T-helper 1 cell treated with Interleukin-12 subunit alpha and Interleukin-12 subunit beta and Interleukin-4 antibody, amounts not matched to agents 30 ng/mL and 1 ng/mL, for 36 hours (primary cell): Measurements from ENCODE around the gene ANKRD37. TPM values are rescaled to one million over a fixed set of nuclear protein-coding genes. Genes with fewer than 3 reads are reported as not detected.

Experiments
- intact Hi-C: fragments of 100-400 bp; cut with micrococcal nuclease; formaldehyde crosslinking; loops from one replicate; pipeline ENCODE4 v1.15.1; 2024
- total RNA-seq: library from RNA; stranded (reverse); gene quantifications from 2 replicates; pipeline ENCODE4 v1.2.3, GENCODE V29; 2022

The ANKRD37 gene
- total RNA-seq, 1 donor from 2014 or later, result 10.1 TPM

DNA sequence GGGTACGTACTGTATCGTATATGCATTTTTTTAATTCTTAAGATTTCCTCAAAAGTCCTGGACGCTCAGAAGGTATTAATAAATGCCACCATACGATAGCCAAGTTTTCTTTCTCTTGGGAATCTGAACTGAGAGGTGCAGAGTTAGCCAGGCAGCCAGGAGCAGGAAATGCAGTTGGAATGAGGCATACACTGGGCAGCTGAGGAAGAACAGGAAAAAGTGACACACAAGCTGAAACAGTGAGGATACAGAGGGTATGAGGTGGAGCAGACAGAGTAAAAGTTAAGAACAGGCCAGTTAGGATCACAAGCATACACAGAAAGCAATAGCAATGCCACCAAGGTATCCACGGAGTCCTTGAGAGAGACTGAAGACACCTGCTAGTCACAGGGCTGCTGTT is 15.8 kb downstream of the ANKRD37 start:
- intact Hi-C loops, result no loop called here

DNA sequence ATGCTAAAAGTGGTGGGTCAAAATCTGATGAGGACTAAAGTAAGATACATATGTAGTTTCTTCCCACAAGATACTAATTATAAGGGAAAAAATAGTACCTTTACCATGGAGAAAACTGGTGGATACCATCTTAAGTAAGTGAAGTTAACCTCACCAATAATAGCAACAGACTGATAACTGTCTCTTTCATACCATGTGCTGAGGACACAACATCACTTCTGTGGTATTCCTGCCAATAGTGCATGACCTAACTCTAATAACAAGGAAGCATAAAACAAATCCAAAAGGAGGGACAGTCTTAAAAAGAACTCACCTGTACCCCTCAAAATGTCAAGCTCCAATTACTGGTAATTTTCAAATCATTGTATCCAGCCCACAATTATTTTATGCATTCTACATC is 20.3 kb downstream of the ANKRD37 start:
- intact Hi-C loops, result no loop called here

DNA sequence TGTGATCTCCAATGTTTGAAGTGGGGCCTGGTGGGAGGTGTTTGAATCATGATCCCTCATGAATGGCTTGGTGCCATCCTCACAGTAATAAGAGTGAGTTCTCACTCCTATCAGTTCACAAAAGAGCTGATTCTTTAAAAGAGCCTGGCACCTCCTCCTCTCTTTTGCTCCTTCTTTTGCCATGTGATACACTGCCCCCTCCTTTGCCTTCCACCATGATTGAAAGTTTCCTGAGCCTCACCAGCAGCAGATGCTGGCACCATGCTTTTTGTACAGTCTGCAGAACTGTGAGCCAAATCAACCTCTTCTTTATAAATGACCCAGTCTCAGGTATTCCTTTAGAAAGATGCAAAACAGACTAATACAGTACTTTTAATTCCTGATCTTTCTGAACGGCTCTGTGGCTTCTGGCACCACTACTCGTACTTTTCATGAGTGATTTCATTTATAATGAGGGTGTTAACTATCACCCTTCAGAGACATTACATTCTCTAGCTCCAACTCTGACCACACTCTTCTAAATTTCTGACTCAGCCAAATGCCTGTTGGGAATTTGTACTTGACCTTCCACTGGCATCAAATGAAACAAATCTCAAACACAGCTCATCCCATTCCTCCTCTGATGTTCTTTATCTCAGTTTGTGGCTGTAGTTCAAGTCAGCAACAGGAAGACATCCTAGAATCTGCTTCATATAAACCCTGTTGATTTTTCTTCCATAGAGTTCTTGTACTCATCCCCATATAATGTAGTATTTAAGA is 24.9 kb downstream of the ANKRD37 start:
- intact Hi-C loops, result loop anchor here (10.0 kb wide), 1 partner anchor 1977 kb away; the partner anchor contains the start of gene CDKN2AIP

DNA sequence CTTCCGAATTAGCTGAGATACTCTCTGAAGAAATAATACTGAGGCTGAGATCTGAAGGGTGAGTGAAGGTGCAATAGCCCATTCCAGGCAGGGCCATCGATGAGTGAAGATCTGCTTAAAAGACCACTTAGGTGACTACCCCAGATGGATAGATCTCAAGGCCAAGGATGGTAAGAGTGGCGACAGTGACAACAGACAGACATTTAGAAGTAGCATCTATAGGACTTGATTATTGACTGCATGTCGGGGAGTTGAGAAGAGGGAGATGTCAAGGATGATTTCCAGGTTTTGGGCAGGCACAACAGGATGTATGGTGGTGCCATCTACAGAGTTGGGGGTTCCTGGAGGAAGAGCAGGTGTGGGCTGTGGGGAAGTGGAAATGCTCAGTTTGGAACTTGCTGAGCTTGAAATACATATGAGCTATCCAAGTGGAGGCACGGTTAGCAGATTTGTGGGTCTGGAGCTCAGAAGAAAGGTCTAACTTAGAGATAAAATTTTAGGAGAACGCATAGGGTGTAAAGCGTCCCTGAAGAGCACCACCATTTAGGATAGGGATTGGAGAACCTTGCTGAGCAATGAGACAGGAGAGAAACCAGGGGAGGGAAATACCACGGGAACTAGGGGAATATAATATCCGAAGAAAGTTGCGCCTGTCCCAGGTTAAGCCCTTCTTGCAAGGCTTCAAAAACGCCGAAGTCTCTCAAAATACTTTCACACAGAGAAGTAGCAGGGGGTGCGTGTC is 28.4 kb downstream of the ANKRD37 start:
- intact Hi-C loops, result loop anchor here (1.0 to 10.0 kb wide), 11 partner anchors 29 to 1980 kb away; partner anchors contain the start of genes ANKRD37, CCDC110, CDKN2AIP and CENPU

DNA sequence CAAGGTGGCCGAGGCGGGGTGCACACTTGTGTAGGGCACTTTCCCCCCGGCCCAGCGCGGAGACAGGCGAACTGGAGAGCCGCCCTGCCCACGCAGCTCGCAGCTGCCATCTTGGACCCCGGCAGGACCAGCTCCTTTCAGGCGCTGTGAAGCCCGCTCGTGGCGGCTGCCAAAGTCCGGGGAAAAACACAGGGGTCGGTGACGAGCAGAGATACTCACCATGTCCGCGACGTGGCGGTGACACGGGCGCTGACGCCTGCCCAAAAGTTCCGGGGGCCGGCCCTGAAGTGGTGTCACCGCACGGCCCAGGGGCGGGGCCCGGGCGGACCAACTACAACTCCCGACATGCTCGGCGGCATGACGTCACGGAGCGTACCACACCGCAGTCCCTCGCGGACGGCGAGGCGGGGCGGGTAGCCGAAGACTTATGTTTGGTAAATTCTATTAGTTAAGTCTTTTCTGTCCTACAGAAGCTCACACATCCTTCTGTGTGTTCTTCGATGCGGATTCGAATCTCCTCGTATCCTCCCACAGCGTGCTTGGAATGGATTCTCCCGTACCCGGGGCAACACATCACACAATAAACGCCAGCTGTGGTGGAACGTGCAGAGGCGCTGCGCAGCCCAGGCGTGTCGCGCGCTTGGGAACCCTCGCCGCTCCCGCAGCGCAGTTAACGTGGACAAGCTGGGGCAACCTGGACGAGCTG is 29.2 kb downstream of the ANKRD37 start, which contains the start of gene UFSP2:
TSS of gene UFSP2 (minus strand) at position 318 of the 706 bp plus-strand sequence. CDS start at position 222, 96 bp downstream.
- intact Hi-C loops, result loop anchor here (1.0 to 10.0 kb wide), 11 partner anchors 29 to 1981 kb away; partner anchors contain the start of genes ANKRD37, CCDC110, CDKN2AIP and CENPU

DNA sequence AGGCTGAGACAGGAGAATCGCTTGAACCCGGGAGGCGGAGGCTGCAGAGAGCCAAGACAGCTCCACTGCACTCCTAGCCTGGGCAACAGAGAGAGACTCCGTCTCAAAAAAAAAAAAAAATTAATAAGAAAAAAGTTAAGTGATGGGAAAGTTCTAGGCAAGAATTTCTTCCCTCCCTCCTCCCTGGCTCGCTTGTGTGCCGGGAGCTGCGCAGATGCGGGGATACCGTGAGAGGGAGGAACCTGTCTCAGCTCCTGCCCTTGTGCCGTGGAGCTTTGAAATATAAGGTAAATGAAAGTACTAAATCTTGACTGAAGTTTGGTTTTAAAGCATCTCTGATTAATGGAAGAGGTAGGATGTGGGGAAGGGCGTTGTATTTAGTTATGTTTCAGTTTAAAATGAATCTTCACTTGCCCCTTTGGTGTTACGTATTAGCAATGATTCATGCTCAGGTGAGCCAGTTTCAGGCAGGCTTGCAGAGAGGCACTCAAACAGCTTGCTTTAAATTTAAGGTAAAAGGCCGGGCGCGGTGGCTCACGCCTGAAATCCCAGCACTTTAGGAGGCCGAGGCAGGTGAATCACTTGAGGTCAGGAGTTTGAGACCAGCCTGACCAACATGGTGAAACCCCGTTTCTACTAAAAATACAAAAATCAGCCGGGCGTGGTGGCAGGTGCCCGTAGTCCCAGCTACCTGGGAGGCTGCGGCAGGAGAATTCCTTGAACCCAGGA is 30.5 kb downstream of the ANKRD37 start:
- intact Hi-C loops, result loop anchor here (10.0 kb wide), 1 partner anchor 1982 kb away; the partner anchor contains the start of gene CDKN2AIP

DNA sequence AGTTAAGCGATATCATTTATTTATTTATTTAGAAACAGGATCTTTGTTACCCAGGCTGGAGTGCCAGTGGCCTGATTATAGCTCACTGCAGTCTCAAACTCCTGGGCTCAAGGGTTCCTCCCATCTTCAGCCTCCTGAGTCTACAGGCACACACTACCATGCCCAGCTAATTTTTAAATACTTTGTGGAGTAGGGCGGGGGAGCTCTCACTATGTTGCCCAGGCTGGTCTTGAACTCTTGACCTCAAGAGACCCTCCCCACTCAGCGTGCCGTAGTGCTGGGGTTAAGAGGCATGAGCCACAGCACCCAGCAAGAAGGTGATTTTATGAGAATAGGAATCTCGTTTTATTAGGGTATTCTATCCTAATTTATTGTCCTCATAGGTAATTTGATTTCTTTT is 33.0 kb downstream of the ANKRD37 start:
- intact Hi-C loops, result loop anchor here (10.0 kb wide), 1 partner anchor 1985 kb away; the partner anchor contains the start of gene CDKN2AIP

DNA sequence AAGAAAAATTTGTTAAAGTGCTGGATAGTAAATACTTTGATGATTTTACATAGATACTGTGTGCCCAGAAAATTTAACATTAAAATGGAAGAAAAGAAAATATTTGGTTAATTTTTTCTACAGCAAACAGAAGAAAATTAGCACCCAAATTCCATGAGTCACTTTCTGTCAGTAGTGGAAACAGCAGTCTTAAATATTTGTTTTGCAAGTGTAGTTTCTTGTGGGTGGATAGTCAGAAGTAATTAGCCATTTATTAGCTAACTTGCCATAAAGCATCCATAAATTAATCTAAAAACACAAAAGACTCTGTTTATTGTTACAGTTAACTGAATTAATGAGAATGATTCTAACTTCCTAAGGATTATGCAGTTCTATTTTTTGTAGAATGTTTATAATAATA is 38.8 kb downstream of the ANKRD37 start:
- intact Hi-C loops, result no loop called here

DNA sequence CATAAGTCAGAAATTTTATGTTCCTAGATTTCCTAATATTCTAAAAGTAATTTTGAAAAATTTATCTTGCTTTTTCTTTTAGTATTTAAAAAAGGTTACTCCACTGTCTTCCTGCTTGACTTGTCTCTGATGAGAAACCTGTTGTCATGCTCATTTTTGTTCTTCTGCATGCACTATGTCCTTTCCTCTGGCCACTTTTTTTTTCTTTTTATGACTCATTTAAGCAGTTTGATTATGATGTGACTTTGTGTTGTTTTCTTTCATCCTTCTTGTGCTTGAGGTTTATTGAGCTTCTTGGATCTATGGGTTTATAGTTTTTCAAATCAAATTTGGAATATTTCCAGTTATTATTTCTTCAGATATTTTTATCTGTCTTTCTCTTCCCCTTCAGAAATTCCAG is 41.2 kb downstream of the ANKRD37 start:
- intact Hi-C loops, result no loop called here

DNA sequence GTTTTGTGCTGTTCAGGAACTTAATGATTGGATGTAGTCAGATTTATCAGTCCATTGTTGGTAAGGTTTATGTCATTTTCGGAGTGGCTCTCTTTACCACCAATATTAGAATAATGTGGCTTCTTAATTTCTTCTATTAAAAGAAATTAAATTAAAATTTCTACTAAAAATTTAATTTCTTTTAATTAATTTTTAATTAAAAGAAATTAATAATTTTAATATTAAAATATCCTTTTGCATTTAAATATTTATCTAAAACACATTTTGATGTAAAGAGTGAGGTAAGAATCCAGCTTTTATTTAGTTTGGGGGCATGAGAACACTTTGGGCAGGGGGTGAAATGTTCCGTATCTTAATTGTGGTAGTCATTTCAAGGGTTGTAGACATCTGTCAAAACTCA is 44.8 kb downstream of the ANKRD37 start:
- intact Hi-C loops, result no loop called here

DNA sequence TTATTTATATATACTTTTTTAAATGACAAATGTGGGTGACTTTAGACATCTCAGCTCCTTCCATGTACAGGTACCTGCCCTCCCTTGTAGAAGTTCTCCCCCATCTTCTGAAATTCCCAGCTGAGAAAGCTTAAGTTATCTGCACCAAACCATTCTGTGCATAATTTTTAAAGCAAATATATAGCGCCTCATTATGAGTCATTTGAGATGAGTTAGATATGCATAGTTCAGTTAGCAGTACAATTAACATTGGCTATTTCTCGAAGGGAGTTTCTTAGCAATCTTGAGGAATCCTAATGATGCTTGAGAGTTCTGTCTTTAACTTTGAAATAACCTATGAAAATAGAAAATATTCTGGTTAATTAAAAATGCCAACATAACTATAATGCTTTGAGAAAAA is 48.6 kb downstream of the ANKRD37 start:
- intact Hi-C loops, result no loop called here

Other genes with a start within 250 kb of the ANKRD37 start
- 30.2 and 31.3 TPM in 2 replicates for gene CFAP97, start 192.8 kb upstream of the ANKRD37 start, total RNA-seq
- 19.7 and 20.4 TPM in 2 replicates for gene SNX25, start 187.2 kb upstream of the ANKRD37 start, total RNA-seq
- gene LRP2BP, start 917 bp upstream of the ANKRD37 start, total RNA-seq, result 0.39 and 0.59 TPM in 2 replicates
- gene UFSP2, start 29.1 kb downstream of the ANKRD37 start, total RNA-seq, result 16.8 and 24.0 TPM in 2 replicates
- gene CCDC110, start 74.9 kb downstream of the ANKRD37 start, total RNA-seq, result not detected in 2 replicates
- not detected in 2 replicates for gene PDLIM3, start 138.7 kb downstream of the ANKRD37 start, total RNA-seq